Upper lobe of left lung (tissue), 6 donors: Measurements from ENCODE around the gene MSL3B.

Experiments used
- ATAC-seq, 2 donors: fragments of 200-7000 bp; cut with Tn5 transposase; one replicate each; pipeline ENCODE4 v1.9.1; 2022; ENCODE audit warnings: mild to moderate bottlenecking in 2 of 2, moderate library complexity in 2 of 2; ENCODE audit not compliant: low FRiP score in 2 of 2
- DNase-seq, 2 donors: peaks; one replicate each; pipeline ENCODE4 v3.0.0-alpha.2; 2019 to 2020
- H3K27ac ChIP-seq, 4 donors: fragments of 200-600 bp; sonication (generic); one replicate each; pipeline ENCODE4 v1.5.1; 2016 to 2019
- H3K27me3 ChIP-seq, 4 donors: fragments of 200-600 bp; sonication (generic); one replicate each; pipeline ENCODE4 v1.5.1; 2017 to 2019
- H3K36me3 ChIP-seq, 4 donors: fragments of 200-600 bp; sonication (generic); one replicate each; pipeline ENCODE4 v1.5.1; 2016 to 2019
- H3K4me1 ChIP-seq, 4 donors: fragments of 200-600 bp; sonication (generic); one replicate each; pipeline ENCODE4 v1.5.1; 2018 to 2019
- H3K4me3 ChIP-seq, 4 donors: fragments of 200-600 bp; sonication (generic); one replicate each; pipeline ENCODE4 v1.5.1; 2017 to 2019; ENCODE audit warnings: mild to moderate bottlenecking in 2 of 4, moderate library complexity in 1 of 4
- H3K9me3 ChIP-seq, 4 donors: fragments of 200-600 bp; sonication (generic); one replicate each; pipeline ENCODE4 v1.5.1; 2018 to 2019
- EP300 ChIP-seq, 4 donors: sonication (generic); formaldehyde crosslinking; IDR thresholded peaks; one replicate each; pipeline ENCODE4 v1.5.1; 2017; ENCODE audit warnings: antibody characterized with exemption in 4 of 4, control low read depth in 2 of 4
- POLR2A ChIP-seq, 4 donors: fragments of 450-650 bp; IDR thresholded peaks; one replicate each; pipeline ENCODE4 v1.5.1; 2016 to 2017; ENCODE audit warnings: antibody characterized with exemption in 4 of 4, mild to moderate bottlenecking in 2 of 4
- POLR2AphosphoS5 ChIP-seq, 2 donors: sonication (generic); formaldehyde crosslinking; IDR thresholded peaks; one replicate each; pipeline ENCODE4 v1.5.1; 2017; ENCODE audit warnings: antibody characterized with exemption in 2 of 2
- WGBS, 2 donors: methylation state at CpG; one replicate each; pipeline ENCODE4 v1.1.5; 2017 to 2018; 5-methylcytosine and 5-hydroxymethylcytosine counted together
- TF ChIP-seq, protein P1 (sequence below), 6 experiments: fragments of 450-650 bp in 4 of 6; fragments of 200-600 bp in 2 of 6; sonication (generic) in 2 of 6; IDR thresholded peaks; one replicate each; pipeline ENCODE4 v1.5.1; 2016 to 2019; ENCODE audit warnings: antibody characterized with exemption in 6 of 6
- donor health status: DM: no; HTN: no; CAD: no; lungs with moderate emphysema.
- donor health status: DM: no; HTN: yes; CAD: no; lungs with severe emphysema.

MSL3B gene

GRCh38 chr2:233822101-233822771, 46.0 kb downstream of the MSL3B start:
- H3K27ac ChIP-seq = no peak overlapping the region
- H3K4me3 ChIP-seq = no peak overlapping the region
- TF ChIP-seq POLR2AphosphoS5 (IDR thresholded peaks at IDR 0.05) (no peak), POLR2A (IDR thresholded peaks at IDR 0.05) (no peak), EP300 (IDR thresholded peaks at IDR 0.05) (no peak)
- TF ChIP-seq, protein P1, sequence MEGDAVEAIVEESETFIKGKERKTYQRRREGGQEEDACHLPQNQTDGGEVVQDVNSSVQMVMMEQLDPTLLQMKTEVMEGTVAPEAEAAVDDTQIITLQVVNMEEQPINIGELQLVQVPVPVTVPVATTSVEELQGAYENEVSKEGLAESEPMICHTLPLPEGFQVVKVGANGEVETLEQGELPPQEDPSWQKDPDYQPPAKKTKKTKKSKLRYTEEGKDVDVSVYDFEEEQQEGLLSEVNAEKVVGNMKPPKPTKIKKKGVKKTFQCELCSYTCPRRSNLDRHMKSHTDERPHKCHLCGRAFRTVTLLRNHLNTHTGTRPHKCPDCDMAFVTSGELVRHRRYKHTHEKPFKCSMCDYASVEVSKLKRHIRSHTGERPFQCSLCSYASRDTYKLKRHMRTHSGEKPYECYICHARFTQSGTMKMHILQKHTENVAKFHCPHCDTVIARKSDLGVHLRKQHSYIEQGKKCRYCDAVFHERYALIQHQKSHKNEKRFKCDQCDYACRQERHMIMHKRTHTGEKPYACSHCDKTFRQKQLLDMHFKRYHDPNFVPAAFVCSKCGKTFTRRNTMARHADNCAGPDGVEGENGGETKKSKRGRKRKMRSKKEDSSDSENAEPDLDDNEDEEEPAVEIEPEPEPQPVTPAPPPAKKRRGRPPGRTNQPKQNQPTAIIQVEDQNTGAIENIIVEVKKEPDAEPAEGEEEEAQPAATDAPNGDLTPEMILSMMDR (IDR thresholded peaks at IDR 0.05) = no peak
- H3K27me3 ChIP-seq = no peaks in the 10 kb centered on the region
- 87 to 92% methylated on average over 7 to 18 of the region's 21 CpGs for WGBS, 2 donors
- H3K9me3 ChIP-seq = peaks cover 0 to 3% (median 0%) of the 10 kb centered on the region in 4 donors
- no peaks in the 10 kb centered on the region for H3K36me3 ChIP-seq
- ATAC-seq (no peak), DNase-seq (peak; percentile 19 to 72)
- H3K4me1 ChIP-seq = no peaks in the 10 kb centered on the region

- TF ChIP-seq POLR2AphosphoS5 (IDR thresholded peaks at IDR 0.05) (no peak), POLR2A (IDR thresholded peaks at IDR 0.05) (no peak)
- TF ChIP-seq, protein P1 (IDR thresholded peaks at IDR 0.05) = no peak
- Histone ChIP-seq H3K9me3 (peaks cover 0 to 3% (median 0%) of the 10 kb centered on the region in 4 donors), H3K36me3 (no peaks in the 10 kb centered on the region), H3K27ac (no peak overlapping the region), H3K27me3 (no peaks in the 10 kb centered on the region), H3K4me1 (no peaks in the 10 kb centered on the region), H3K4me3 (no peak overlapping the region)
- ATAC-seq (no peak), DNase-seq (no peak)
- 88 to 93% methylated on average over 5 to 8 of the region's 8 CpGs for WGBS, 2 donors
These were observed 46.5 kb downstream of the MSL3B start for GRCh38 chr2:233821709-233822100.

DNA sequence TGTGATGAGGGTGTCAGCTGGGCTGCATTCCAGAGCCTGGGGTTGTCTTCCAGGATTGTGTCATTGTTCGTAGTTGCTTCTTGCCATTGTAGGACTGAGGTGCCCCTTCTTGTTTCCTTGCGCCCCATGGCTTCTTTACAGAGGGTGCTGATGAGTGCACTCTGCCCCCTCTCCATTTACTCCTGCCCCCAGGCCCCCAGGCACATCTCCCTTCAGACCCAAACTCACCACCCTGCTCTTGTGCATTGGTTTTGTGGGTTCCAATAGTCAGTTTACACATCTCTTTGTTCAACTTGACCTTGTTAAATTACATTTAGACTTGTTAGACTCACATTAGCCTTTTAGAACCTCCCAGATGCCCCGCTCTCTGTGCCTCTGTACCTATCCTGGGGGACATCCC, 47.0 kb downstream of the MSL3B start:
- H3K27me3 ChIP-seq = no peaks in the 10 kb centered on the region
- peaks cover 0 to 2% (median 0%) of the 10 kb centered on the region in 4 donors for H3K9me3 ChIP-seq
- ATAC-seq (no peak), DNase-seq (no peak)
- 85 to 94% methylated on average over 3 of the region's 3 CpGs for WGBS, 2 donors
- no peak overlapping the region for H3K4me3 ChIP-seq
- H3K27ac ChIP-seq = no peak overlapping the region
- no peaks in the 10 kb centered on the region for H3K36me3 ChIP-seq
- no peaks in the 10 kb centered on the region for H3K4me1 ChIP-seq
- TF ChIP-seq EP300 (IDR thresholded peaks at IDR 0.05) (no peak), POLR2A (IDR thresholded peaks at IDR 0.05) (no peak), POLR2AphosphoS5 (IDR thresholded peaks at IDR 0.05) (no peak)
- TF ChIP-seq, protein P1 (IDR thresholded peaks at IDR 0.05) = no peak

DNA sequence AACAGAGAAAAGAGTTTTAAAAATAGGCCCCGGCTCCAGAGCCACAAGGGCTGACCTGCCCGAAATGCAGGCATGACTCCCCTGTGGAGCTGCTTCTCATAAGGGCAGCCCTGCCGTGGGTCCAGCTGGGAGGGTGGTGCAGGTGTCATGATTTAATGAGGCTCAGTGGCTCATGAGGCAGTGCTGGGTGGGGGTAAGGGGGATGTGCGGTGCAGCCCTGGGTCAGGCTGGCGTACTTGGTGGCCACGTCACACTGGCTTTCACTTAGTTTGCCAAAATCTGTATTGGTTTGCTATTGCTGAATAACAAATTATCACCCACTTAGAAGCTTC, 47.4 kb downstream of the MSL3B start:
- WGBS, 2 donors = 82 to 85% methylated on average over 3 to 6 of the region's 6 CpGs
- no peaks in the 10 kb centered on the region for H3K27me3 ChIP-seq
- DNase-seq (no peak), ATAC-seq (no peak)
- no peaks in the 10 kb centered on the region for H3K4me1 ChIP-seq
- no peak for TF ChIP-seq POLR2A (IDR thresholded peaks at IDR 0.05)
- no peak for TF ChIP-seq EP300 (IDR thresholded peaks at IDR 0.05)
- TF ChIP-seq POLR2AphosphoS5 (IDR thresholded peaks at IDR 0.05) = no peak
- TF ChIP-seq, protein P1 (IDR thresholded peaks at IDR 0.05) = no peak
- no peaks in the 10 kb centered on the region for H3K36me3 ChIP-seq
- H3K27ac ChIP-seq = no peak overlapping the region
- no peak overlapping the region for H3K4me3 ChIP-seq
- H3K9me3 ChIP-seq = no peaks in the 10 kb centered on the region
